ENCODE data around the gene DCTN2. TPM values are rescaled to one million over a fixed set of nuclear protein-coding genes. Genes with fewer than 3 reads are reported as not detected.

The DCTN2 gene
- total RNA-seq, 1 experiment from 2014 or later = 121 TPM

DNA sequence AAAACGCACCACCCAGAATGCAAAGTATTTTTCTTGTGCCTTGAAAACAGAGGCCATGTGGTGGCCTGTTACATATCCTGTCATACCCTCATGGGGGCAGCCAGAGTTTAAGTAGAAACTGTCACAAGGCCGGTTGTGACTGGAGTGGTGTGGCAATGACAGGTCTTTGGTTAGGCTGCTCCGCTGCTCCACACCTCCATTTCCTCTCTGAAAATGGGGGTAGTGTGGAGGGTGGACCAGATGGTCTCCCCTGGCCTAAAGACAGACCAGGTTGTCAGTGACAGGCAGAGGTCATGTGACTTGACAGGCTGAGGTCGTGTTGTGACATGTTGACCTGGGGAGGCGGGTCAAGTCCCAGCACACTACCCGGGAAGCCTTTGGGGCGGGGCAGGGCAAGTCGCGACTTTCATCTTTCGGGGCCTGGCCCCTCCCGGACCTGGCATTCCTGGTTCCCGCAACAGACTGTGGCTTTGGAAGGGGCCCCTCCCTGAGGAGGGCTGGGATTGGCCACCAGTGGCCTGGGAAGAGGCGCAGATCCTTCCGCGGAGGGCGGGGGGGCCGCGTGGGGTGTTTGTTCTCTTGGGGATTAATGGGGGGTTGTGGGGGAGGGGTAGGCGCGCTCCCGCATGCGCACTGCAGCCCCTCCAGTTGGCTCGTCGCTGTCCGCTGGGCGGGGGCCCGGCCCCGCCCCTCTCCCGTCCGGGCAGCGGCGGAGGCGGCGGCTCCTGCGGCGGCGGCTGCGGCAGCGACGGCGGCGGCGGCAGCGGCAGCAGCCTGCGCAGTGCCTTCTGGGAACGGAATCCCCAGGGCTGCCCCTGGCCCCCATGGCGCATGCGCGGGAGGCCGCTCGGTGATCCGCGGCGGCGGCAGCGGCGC lies 24.7 kb downstream of the DCTN2 start, which contains the start of gene MBD6:
TSS of gene MBD6 (plus strand) at position 814 of the 876 bp plus-strand sequence. CDS start 1,480 bp downstream, outside the sequence.
- BruUV-seq (replicated peaks) = no TSS peak
- H3K4me3 Mint-ChIP-seq (ENCODE audit: low read depth, unreplicated experiment) = peak within 1 kb of the TSS; percentile 95
- intact Hi-C loops (cut with micrococcal nuclease; ENCODE audit: unreplicated experiment) = no loop called here
- H3K4me1 Mint-ChIP-seq (ENCODE audit: low read depth, unreplicated experiment) = peaks cover 51% of the 10 kb centered on the region
- no peaks in the 10 kb centered on the region for H3K27me3 Mint-ChIP-seq (ENCODE audit: unreplicated experiment)
- TF ChIP-seq, protein P1, sequence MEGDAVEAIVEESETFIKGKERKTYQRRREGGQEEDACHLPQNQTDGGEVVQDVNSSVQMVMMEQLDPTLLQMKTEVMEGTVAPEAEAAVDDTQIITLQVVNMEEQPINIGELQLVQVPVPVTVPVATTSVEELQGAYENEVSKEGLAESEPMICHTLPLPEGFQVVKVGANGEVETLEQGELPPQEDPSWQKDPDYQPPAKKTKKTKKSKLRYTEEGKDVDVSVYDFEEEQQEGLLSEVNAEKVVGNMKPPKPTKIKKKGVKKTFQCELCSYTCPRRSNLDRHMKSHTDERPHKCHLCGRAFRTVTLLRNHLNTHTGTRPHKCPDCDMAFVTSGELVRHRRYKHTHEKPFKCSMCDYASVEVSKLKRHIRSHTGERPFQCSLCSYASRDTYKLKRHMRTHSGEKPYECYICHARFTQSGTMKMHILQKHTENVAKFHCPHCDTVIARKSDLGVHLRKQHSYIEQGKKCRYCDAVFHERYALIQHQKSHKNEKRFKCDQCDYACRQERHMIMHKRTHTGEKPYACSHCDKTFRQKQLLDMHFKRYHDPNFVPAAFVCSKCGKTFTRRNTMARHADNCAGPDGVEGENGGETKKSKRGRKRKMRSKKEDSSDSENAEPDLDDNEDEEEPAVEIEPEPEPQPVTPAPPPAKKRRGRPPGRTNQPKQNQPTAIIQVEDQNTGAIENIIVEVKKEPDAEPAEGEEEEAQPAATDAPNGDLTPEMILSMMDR (IDR thresholded peaks at IDR 0.05; ENCODE audit: unreplicated experiment) = no peak
- H3K27ac Mint-ChIP-seq (ENCODE audit: unreplicated experiment) = peak within 1 kb of the TSS; percentile 100
- CTCF ChIA-PET = no interaction called here
- peaks cover 99% of the 10 kb centered on the region for H3K36me3 Mint-ChIP-seq (ENCODE audit: insufficient read depth, unreplicated experiment)
- H3K9me3 Mint-ChIP-seq (ENCODE audit: low read depth, unreplicated experiment) = no peaks in the 10 kb centered on the region
- DNase-seq = peak; percentile 96

DNA sequence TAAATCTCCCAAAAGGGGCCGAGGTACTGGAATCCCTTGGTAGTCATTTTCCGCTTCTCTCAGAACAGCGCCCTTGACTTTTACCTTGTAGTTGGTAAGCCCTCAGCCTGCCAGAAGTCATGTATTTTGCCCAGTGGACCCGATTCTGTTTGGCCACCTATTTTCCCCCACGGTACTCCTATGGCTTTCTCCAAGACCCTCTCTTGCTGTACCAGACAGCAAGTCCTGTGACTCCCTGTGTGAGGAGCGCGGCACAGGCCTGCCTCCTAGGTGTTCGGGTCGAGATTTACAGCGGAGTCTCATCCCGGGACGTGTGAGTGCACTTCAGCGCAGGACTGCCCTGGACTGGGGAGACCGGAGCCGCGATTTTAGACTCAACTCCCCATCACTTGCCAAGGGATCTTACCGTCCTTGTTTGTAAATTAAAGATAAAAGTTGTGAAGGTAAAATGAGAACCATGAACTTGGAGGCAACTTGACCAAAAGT lies 25.4 kb downstream of the DCTN2 start:
- Mint-ChIP-seq H3K4me1 (ENCODE audit: low read depth, unreplicated experiment) (peaks cover 51% of the 10 kb centered on the region), H3K36me3 (ENCODE audit: insufficient read depth, unreplicated experiment) (peaks cover 99% of the 10 kb centered on the region), H3K27ac (ENCODE audit: unreplicated experiment) (peak overlapping the region; percentile 100), H3K27me3 (ENCODE audit: unreplicated experiment) (no peaks in the 10 kb centered on the region), H3K4me3 (ENCODE audit: low read depth, unreplicated experiment) (peak overlapping the region; percentile 95), H3K9me3 (ENCODE audit: low read depth, unreplicated experiment) (no peaks in the 10 kb centered on the region)
- CTCF ChIA-PET = no interaction called here
- intact Hi-C loops (cut with micrococcal nuclease; ENCODE audit: unreplicated experiment) = no loop called here
- peak; percentile 64 for DNase-seq
- TF ChIP-seq, protein P1 (IDR thresholded peaks at IDR 0.05; ENCODE audit: unreplicated experiment) = no peak
- no TSS peak for BruUV-seq (replicated peaks)

DNA sequence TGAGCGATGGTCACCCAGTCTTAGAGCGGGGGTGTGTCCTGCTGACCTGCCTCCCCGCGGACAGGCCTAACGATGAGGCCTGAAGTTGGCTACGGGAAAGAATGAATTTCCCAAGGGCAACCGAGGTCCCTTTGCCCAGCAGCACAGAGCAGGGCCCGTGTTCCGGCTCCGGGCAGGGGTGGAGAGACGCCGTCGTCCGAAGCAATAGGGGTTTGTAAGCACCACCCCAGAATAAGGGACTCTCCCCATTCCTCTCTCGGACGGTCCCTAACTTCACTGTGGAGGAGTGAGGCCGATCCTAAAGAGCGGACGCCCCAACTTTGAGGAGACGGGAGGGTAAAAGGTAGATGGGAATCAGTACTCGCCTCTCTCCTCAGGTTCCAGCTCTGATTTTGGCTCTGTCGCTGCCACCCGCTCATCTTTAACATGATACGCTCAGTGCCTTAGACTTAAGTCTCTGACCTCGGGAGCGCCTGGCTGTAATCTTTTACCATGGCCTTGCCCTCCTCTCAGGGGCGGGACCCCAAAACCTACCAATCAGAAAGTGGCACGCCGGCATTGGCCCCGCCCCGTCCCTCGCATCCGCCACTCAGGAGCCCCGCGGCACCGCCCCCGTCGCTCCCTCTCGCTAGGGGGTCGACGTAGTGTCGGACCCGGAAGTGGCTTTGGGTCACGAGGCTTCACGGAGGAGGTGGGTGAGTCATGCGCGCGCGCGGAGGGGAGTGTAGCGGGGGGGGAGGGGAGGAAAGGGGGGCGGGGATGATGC lies 26.8 kb downstream of the DCTN2 start, which contains the start of gene DDIT3:
TSS of gene DDIT3 (minus strand) at position 462 of the 766 bp plus-strand sequence. CDS start 3,108 bp downstream, outside the sequence.
- H3K36me3 Mint-ChIP-seq (ENCODE audit: insufficient read depth, unreplicated experiment) = peaks cover 99% of the 10 kb centered on the region
- CTCF ChIA-PET = interaction anchor here (0.6 to 0.8 kb wide), 4 partner anchors 27 to 962 kb away, joined by 3 to 4 read pairs (median 3); partner anchors contain the start of gene DCTN2
- peak; percentile 100 for DNase-seq
- peak within 1 kb of the TSS; percentile 100 for H3K27ac Mint-ChIP-seq (ENCODE audit: unreplicated experiment)
- TSS peak; percentile 66 for BruUV-seq (replicated peaks)
- peaks cover 51% of the 10 kb centered on the region for H3K4me1 Mint-ChIP-seq (ENCODE audit: low read depth, unreplicated experiment)
- intact Hi-C loops (cut with micrococcal nuclease; ENCODE audit: unreplicated experiment) = no loop called here
- TF ChIP-seq, protein P1 (IDR thresholded peaks at IDR 0.05; ENCODE audit: unreplicated experiment) = no peak
- H3K27me3 Mint-ChIP-seq (ENCODE audit: unreplicated experiment) = no peaks in the 10 kb centered on the region
- no peaks in the 10 kb centered on the region for H3K9me3 Mint-ChIP-seq (ENCODE audit: low read depth, unreplicated experiment)
- H3K4me3 Mint-ChIP-seq (ENCODE audit: low read depth, unreplicated experiment) = peak within 1 kb of the TSS; percentile 95

DNA sequence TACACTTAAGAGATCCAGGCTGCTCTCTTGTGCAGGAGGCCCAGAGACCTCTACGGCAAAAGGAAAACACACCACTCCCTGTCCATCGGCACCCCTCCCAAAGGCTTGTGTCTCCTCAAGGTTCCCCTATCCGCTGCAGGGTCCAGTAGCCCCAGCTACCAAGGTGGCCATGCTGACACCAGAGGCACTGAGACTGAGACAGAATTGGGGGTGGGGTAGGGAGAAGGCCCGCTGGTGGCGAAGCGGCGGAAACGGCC lies 27.3 kb downstream of the DCTN2 start:
- intact Hi-C loops (cut with micrococcal nuclease; ENCODE audit: unreplicated experiment) = no loop called here
- Mint-ChIP-seq H3K27ac (ENCODE audit: unreplicated experiment) (peak overlapping the region; percentile 100), H3K4me1 (ENCODE audit: low read depth, unreplicated experiment) (peaks cover 48% of the 10 kb centered on the region), H3K4me3 (ENCODE audit: low read depth, unreplicated experiment) (peak overlapping the region; percentile 95), H3K36me3 (ENCODE audit: insufficient read depth, unreplicated experiment) (peaks cover 99% of the 10 kb centered on the region), H3K27me3 (ENCODE audit: unreplicated experiment) (no peaks in the 10 kb centered on the region), H3K9me3 (ENCODE audit: low read depth, unreplicated experiment) (no peaks in the 10 kb centered on the region)
- CTCF ChIA-PET = interaction anchor here (0.6 kb wide), 2 partner anchors 242 to 272 kb away, joined by 3 to 4 read pairs; no protein-coding TSS in a partner anchor
- no peak for DNase-seq
- TF ChIP-seq, protein P1 (IDR thresholded peaks at IDR 0.05; ENCODE audit: unreplicated experiment) = no peak
- no TSS peak for BruUV-seq (replicated peaks)

Data from Calu3 (cell line).